Skeletal muscle satellite cell (primary cell): ENCODE data around the gene SLC7A8.
A peak's percentile ranks its signal among the peaks of the same experiment; 100 is the strongest.

Source experiments
- H3K27me3 ChIP-seq: 2 replicates; pipeline ENCODE4 v1.7.0; 2013; ENCODE audit warnings: low read length; ENCODE audit not compliant: control insufficient read depth, insufficient read depth
- H3K36me3 ChIP-seq: 2 replicates; pipeline ENCODE4 v1.7.0; 2013; ENCODE audit warnings: mild to moderate bottlenecking, control low read depth, low read length; ENCODE audit not compliant: insufficient read depth
- H3K4me1 ChIP-seq: 2 replicates; pipeline ENCODE4 v1.7.0; 2013; ENCODE audit warnings: low read length; ENCODE audit not compliant: control insufficient read depth, insufficient read depth
- H3K4me2 ChIP-seq: 2 replicates; pipeline ENCODE4 v1.7.0; 2013; ENCODE audit warnings: mild to moderate bottlenecking, low read length
- H3K4me3 ChIP-seq: 2 replicates; pipeline ENCODE4 v1.7.0; 2013; ENCODE audit warnings: low read length
- H3K9ac ChIP-seq: 2 replicates; pipeline ENCODE4 v1.7.0; 2013; ENCODE audit warnings: mild to moderate bottlenecking, low read depth, low read length, moderate library complexity
- H3K9me3 ChIP-seq: replicated peaks from 2 replicates; pipeline ENCODE4 v1.7.0; 2013; ENCODE audit warnings: mild to moderate bottlenecking, control low read depth, low read length

The SLC7A8 gene

DNA sequence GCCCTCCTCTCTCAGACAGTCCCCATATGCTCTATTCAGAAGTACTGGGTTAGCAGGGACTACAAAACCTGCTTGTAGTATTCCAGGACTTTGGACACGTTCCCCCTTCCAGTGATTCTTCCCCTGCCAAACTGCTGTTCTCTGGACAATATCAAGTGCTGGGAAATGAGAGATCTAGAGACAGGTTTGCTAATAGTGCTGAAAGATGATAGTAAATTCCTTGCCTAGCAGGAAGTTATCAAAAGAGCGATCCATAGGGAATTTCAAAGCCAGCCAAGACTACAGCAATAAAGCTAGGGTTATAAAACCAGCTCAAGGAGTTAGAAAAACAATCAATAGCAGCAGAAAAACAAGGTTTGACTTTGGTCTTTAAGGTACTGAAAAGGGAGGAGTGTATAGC, 15.2 kb downstream of the SLC7A8 start:
- H3K4me1 ChIP-seq, result peaks cover 19% of the 10 kb centered on the region
- no peak overlapping the region for H3K4me3 ChIP-seq
- H3K9me3 ChIP-seq, result no peaks in the 10 kb centered on the region
- no peak overlapping the region for H3K9ac ChIP-seq
- H3K36me3 ChIP-seq, result no peaks in the 10 kb centered on the region
- no peak overlapping the region for H3K4me2 ChIP-seq
- peaks cover 38% of the 10 kb centered on the region for H3K27me3 ChIP-seq

DNA sequence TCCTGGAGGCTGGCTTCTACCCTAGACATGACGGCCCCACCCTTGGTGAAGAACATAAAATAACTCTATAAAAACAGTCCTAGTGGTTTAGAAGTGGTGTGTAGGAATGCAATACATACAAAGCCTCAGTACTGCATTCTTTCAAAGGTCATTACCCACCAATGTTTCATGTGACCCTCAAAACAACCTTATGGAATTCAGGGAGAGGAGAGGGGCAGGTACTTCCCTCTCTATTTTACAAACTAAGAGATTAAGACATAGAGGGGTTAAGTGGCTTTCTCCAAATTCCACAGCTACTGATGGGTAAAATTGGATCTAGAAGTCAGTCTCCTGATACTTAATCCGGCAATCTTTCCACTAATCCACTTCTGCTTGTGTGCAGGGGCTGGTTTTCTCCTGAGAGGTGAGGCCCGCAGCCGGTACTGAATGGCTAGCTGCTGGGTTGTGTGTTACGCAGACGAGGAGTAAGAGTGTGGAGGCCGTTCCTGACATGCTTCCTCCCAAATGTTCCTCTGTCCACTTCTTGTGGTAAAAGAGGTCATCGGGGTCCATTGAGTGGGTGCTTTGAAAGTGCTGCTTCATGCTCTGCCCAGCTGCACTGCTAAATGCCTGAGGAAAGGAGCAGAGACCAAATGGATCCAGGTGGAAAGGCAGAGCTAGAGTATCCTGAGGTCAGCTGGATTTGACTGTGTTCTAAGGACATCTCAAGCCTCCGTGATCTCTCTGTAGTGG, 16.2 kb downstream of the SLC7A8 start:
- peaks cover 19% of the 10 kb centered on the region for H3K4me1 ChIP-seq
- H3K27me3 ChIP-seq, result peaks cover 29% of the 10 kb centered on the region
- H3K9me3 ChIP-seq, result no peaks in the 10 kb centered on the region
- no peak overlapping the region for H3K4me2 ChIP-seq
- H3K4me3 ChIP-seq, result no peak overlapping the region
- H3K36me3 ChIP-seq, result no peaks in the 10 kb centered on the region
- no peak overlapping the region for H3K9ac ChIP-seq

DNA sequence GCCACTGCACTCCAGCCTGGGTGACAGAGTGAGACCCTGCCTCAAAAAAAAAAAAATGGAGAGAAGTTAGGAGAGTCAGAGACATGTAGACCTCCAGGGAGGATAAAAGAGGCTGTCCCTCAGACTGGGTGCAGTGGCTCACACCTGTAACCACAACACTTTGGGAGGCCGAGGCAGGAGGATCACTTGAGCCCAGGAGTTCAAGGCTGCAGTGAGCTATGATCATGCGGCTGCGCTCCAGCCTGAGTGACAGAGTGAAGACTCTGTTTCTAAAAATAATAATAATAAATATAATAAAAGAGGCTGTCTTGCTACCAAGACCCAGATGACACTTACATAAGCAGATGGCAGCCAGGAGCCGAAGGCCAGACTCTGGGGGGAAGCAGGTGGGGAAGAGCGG, 18.5 kb downstream of the SLC7A8 start:
- H3K36me3 ChIP-seq, result no peaks in the 10 kb centered on the region
- H3K4me2 ChIP-seq, result no peak overlapping the region
- H3K4me3 ChIP-seq, result no peak overlapping the region
- no peak overlapping the region for H3K9ac ChIP-seq
- H3K4me1 ChIP-seq, result peaks cover 23% of the 10 kb centered on the region
- peaks cover 24% of the 10 kb centered on the region for H3K27me3 ChIP-seq
- H3K9me3 ChIP-seq, result no peaks in the 10 kb centered on the region

DNA sequence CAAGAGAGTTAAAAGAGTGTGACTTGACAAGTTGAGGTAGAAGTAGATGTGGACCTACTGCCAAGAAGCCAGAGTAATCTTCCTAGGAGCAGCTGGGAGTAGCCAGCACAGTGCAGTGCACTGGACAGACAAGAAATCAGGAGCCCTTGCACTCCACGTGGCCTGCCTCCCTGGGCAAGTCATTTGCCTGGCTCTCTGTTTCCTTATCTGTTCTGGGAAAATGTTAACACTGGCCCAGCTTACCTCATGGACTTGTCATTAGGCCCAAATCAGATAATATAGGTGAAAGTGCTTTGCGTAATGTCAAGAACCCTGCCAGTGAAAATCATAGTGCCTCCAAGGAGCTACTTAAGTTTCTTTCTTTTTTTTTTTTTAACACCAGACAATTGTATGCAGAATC, 19.2 kb downstream of the SLC7A8 start:
- Histone ChIP-seq H3K4me2 (no peak overlapping the region), H3K4me3 (no peak overlapping the region), H3K27me3 (peaks cover 24% of the 10 kb centered on the region), H3K9ac (no peak overlapping the region), H3K36me3 (no peaks in the 10 kb centered on the region), H3K9me3 (no peaks in the 10 kb centered on the region), H3K4me1 (peaks cover 23% of the 10 kb centered on the region)

DNA sequence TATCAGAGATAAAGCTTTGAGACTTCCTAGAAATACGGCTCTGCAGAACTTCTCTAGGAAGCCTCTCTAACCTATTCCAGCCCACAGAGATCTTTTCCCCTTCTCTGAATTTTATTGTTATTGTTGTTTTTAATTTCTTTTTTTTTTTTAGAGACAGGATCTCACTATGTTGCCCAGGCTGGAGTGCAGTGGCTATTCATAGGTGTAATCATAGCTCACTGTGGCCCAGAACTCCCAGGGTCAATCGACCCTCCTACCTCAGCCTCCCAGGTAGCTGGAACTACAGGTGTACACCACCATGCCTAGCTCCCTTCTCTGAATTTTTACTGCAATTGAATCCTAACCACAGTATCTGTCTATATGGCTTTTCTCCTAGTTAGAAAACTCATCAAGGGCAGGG, 19.6 kb downstream of the SLC7A8 start:
- no peak overlapping the region for H3K9ac ChIP-seq
- H3K4me1 ChIP-seq, result peaks cover 23% of the 10 kb centered on the region
- no peaks in the 10 kb centered on the region for H3K9me3 ChIP-seq
- H3K36me3 ChIP-seq, result no peaks in the 10 kb centered on the region
- peaks cover 26% of the 10 kb centered on the region for H3K27me3 ChIP-seq
- H3K4me2 ChIP-seq, result no peak overlapping the region
- H3K4me3 ChIP-seq, result no peak overlapping the region

DNA sequence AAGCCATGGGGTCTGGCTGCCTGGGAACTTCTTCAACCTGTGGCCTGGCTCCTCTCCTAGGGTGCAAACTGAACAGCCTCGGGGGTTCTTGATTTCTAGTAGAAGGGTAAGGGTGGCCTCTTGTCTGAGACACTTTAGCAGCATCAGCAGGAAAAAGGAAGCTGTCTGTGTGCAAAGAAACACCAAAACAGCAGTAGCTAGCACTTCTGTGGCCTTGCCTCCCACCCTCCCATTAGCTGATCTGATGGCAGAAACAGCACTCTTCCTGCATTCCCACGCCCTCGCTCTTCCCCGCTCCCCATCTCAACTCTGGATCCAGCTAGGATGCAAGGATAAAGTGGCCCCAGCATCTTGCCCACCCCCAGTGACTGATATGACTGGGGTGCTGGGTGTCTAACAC, 20.7 kb downstream of the SLC7A8 start:
- peaks cover 21% of the 10 kb centered on the region for H3K4me1 ChIP-seq
- H3K27me3 ChIP-seq, result peaks cover 21% of the 10 kb centered on the region
- no peak overlapping the region for H3K4me3 ChIP-seq
- no peaks in the 10 kb centered on the region for H3K9me3 ChIP-seq
- no peaks in the 10 kb centered on the region for H3K36me3 ChIP-seq
- no peak overlapping the region for H3K4me2 ChIP-seq
- H3K9ac ChIP-seq, result no peak overlapping the region

DNA sequence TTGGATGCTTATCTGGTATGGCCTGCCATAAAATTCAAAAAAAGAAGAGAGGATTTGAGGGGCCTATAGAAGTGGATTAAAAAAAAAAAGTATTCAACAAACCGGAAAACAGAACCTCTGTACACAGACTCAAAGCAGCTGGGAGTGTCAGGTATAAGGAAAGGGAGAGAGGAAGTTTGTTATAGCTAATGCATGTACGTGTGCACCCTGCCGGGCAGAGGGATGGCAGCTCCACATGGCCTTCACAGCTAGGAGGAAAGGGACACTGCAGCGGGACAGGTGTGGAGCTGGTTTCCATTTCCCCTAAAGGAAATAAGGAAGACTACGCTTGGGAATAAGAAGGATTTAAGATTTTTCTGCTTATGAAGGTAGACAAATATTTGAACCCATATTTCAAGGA, 21.5 kb downstream of the SLC7A8 start:
- Histone ChIP-seq H3K4me3 (no peak overlapping the region), H3K36me3 (no peaks in the 10 kb centered on the region), H3K9ac (no peak overlapping the region), H3K9me3 (no peaks in the 10 kb centered on the region), H3K4me2 (no peak overlapping the region), H3K27me3 (peaks cover 14% of the 10 kb centered on the region), H3K4me1 (peaks cover 13% of the 10 kb centered on the region)

DNA sequence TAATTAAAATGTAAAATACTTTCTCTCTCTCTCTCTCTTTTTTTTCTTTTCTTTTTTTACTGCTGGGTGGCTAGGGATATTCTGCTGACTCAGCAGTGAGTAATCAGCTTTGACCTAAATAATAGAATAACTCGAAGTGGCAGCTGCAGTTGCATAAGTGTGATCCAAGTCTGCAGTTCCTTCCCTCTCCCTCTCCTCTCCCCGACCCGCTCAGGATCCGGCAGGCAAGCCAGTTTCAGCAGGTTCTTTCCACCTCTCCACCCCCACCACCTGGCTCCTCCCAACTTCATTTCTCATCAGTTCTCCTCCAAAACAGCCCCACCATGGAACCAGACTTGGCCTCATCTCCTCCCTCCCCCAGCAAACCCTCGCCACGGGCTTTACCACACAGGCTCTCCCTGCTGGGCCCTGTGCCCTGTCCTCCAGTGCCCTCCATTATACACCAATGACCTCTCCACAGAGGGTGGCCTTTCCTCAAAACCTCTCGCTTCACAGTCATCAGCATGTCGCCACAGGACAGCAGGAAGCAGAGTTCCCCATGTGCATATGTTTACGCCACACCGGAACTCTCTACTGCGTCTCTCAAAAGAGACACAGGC, 22.4 kb downstream of the SLC7A8 start:
- Histone ChIP-seq H3K4me1 (peaks cover 9% of the 10 kb centered on the region), H3K9ac (peak overlapping the region; percentile 61), H3K4me2 (peak overlapping the region; percentile 74), H3K9me3 (no peaks in the 10 kb centered on the region), H3K27me3 (peaks cover 10% of the 10 kb centered on the region), H3K4me3 (peak overlapping the region; percentile 2), H3K36me3 (no peaks in the 10 kb centered on the region)

DNA sequence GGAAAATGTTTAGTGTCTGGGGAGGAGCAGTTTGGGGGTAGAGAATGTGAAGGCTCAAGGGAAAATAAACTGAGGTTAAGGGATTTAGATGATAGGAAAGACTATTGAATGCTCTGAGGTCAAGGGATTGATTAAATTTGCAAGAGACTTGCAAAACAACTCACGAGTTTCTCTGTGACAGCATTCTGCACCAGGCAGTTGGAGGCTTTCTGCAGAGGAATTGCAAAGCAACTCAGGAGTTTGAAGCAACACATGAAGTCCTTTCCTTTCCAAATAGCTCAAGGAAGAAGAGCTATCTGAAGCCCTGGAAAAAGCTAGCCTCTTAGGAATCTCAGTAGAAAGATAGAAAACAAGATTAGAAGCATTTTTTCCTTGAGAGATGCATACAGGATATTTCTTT, 23.9 kb downstream of the SLC7A8 start:
- Histone ChIP-seq H3K36me3 (no peaks in the 10 kb centered on the region), H3K4me3 (no peak overlapping the region), H3K9me3 (no peaks in the 10 kb centered on the region), H3K4me1 (peaks cover 21% of the 10 kb centered on the region), H3K9ac (no peak overlapping the region), H3K4me2 (no peak overlapping the region), H3K27me3 (peaks cover 3% of the 10 kb centered on the region)

DNA sequence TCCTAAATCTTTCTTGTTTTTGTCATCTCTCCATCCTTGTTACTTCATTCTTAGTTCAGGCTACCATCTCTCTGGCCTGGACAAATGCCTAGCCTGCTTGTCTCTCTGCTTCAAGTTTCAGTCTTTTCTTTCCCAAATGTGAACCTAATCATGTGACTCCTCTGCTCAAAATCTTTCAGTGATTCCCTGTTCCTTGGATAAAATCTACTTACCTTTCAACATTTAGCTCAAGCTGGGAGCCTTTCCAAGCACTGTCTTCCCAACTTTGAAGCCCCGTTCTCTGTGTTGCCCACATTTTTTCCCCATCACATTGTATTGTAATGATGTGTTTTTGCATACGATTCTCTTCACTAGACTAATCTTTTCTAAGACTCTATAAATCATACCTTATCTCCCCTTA, 24.7 kb downstream of the SLC7A8 start:
- no peak overlapping the region for H3K4me2 ChIP-seq
- no peak overlapping the region for H3K4me3 ChIP-seq
- H3K36me3 ChIP-seq, result no peaks in the 10 kb centered on the region
- H3K27me3 ChIP-seq, result peaks cover 3% of the 10 kb centered on the region
- H3K4me1 ChIP-seq, result peaks cover 29% of the 10 kb centered on the region
- no peak overlapping the region for H3K9ac ChIP-seq
- no peaks in the 10 kb centered on the region for H3K9me3 ChIP-seq

DNA sequence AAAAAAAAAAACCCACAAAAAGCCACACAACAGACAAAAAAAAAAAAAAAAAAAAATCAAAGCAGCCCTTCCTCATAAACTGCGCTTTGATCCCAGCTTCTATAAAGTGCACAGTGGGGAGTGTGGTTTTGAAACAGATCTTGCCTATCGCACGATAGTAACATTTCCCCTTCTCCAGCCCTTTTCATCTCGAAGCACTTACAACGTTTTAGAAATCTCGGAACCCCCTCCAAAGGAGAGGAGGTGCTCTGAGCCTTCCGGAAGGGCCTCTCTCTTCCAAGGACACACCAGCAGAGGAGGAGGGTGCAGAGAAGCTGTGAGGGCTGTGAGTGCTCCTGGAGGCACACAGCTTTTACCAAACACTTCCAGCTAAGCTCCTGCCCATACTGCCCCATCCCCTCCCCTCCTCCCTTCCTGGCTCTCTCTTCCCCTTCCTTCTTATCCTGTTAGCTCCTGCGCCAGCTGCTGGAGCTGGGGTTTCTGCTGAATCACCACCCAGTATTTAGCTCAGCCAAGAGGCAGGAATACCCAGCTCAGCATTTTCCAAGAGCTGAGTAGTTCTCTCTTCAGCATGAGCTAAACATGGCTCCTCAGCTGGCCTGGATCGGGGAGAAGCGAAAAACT, 28.4 kb downstream of the SLC7A8 start:
- Histone ChIP-seq H3K27me3 (peaks cover 3% of the 10 kb centered on the region), H3K36me3 (no peaks in the 10 kb centered on the region), H3K9me3 (no peaks in the 10 kb centered on the region), H3K9ac (peak overlapping the region; percentile 37), H3K4me1 (peaks cover 24% of the 10 kb centered on the region), H3K4me3 (peak overlapping the region; percentile 20), H3K4me2 (peak overlapping the region; percentile 63)
